AG10803 (cell line): ENCODE results near the gene MS4A4E.
"Not testable (repeated sequence)": the region's sequence is repeated elsewhere in the genome, so short reads cannot be mapped to it uniquely, and the experiment has no call there.

Experiments used
- DNase-seq: peaks from one replicate; pipeline ENCODE4 v3.0.0; 2010; ENCODE audit warnings: low read depth
- H3K4me3 ChIP-seq: 2 replicates; pipeline ENCODE4 v1.5.1; 2011; ENCODE audit warnings: mild to moderate bottlenecking, low read length, control low read depth
- TF ChIP-seq, protein P1 (sequence below): conservative IDR thresholded peaks from 2 replicates; pipeline ENCODE4 v1.5.1; 2011; ENCODE audit warnings: mild to moderate bottlenecking, low read length, control low read depth, inconsistent platforms

MS4A4E gene

DNA sequence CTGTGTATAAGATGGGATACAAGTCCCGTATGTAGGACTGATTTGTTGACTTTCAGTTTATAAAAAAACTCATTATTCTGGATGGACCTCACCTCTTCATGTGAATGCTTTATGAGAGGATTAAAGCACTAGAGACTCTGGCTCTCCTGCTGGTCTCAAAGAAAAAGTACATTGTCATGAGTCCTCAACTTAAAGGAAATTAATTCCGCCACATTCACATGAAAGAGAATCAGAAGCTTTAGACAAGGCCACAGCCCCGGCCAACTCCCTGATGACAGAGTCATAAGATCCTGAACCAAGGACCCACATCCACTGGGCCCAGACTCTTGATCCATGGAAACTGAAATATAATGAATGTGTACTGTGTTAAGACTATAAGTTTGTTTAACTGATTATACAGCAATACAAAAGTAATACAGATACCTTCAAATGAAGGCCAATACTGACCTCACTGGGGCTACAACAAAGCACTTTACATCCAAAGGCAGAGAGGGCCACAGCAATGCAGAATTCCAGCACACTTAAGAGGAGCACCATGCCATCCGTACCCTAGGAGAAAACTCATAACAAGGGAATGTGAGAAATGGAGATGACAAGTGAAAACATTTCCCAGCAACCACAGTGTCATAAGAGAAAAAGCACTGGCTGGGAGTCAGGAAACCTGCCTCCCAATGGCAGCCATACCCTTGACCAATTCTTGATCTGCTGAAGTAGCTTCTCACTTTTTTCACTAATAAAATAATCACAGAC, 34.6 kb downstream of the MS4A4E start:
- TF ChIP-seq, protein P1, sequence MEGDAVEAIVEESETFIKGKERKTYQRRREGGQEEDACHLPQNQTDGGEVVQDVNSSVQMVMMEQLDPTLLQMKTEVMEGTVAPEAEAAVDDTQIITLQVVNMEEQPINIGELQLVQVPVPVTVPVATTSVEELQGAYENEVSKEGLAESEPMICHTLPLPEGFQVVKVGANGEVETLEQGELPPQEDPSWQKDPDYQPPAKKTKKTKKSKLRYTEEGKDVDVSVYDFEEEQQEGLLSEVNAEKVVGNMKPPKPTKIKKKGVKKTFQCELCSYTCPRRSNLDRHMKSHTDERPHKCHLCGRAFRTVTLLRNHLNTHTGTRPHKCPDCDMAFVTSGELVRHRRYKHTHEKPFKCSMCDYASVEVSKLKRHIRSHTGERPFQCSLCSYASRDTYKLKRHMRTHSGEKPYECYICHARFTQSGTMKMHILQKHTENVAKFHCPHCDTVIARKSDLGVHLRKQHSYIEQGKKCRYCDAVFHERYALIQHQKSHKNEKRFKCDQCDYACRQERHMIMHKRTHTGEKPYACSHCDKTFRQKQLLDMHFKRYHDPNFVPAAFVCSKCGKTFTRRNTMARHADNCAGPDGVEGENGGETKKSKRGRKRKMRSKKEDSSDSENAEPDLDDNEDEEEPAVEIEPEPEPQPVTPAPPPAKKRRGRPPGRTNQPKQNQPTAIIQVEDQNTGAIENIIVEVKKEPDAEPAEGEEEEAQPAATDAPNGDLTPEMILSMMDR = no peak
- DNase-seq = no peak
- no peak overlapping the region for H3K4me3 ChIP-seq

DNA sequence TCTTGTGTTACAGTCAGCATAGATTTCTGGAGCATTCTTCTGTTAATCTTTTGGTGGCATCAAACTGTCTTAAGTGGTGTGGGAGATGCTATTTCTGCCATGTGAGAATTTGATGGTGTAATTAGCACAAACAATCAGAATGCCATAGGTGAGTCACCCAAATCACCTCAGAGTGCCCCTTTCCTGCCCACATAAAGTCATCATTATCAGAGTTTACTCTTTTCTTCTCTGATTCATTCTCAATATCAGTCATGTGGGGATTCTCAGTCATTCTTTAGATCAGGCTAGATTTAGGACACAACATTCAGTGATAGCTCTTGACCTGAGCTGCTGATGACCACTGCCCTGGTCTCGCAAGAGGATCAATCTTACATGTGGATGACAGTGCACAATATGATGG, 36.3 kb downstream of the MS4A4E start:
- H3K4me3 ChIP-seq = no peak overlapping the region
- DNase-seq = no peak
- TF ChIP-seq, protein P1 = no peak

DNA sequence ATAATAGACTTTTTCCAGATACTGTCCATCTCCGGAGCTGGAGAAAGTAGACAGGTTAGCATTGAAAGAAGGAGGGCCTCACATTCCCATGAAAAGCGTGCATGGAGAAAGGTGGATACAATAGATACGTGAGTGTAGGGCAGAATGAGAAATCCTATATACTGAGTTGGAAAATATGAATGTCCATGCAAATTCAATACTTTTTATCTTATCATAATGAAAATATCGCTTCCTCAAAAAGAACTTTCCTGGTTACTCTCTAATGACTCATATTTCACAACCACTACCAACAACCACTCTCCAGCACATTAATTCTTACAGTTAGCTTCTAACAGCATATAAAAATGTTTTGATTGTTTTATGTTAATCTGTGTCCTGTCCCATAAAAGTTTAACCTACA, 38.0 kb downstream of the MS4A4E start:
- TF ChIP-seq, protein P1 = no peak
- no peak overlapping the region for H3K4me3 ChIP-seq

DNA sequence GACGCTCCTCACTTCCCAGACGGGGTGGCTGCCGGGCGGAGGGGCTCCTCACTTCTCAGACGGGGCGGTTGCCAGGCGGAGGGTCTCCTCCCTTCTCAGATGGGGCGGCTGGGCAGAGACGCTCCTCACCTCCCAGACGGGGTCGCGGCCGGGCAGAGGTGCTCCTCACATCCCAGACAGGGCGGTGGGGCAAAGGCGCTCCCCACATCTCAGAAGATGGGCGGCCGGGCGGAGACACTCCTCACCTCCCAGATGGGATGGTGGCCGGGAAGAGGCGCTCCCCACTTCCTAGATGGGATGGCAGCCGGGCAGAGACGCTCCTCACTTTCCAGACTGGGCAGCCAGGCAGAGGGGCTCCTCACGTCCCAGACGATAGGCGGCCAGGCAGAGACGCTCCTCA, 41.6 kb downstream of the MS4A4E start:
- H3K4me3 ChIP-seq, DNase-seq: not testable (repeated sequence)

More for the DNA sequence above, 38.0 kb downstream of the MS4A4E start:
- no peak for DNase-seq

DNA sequence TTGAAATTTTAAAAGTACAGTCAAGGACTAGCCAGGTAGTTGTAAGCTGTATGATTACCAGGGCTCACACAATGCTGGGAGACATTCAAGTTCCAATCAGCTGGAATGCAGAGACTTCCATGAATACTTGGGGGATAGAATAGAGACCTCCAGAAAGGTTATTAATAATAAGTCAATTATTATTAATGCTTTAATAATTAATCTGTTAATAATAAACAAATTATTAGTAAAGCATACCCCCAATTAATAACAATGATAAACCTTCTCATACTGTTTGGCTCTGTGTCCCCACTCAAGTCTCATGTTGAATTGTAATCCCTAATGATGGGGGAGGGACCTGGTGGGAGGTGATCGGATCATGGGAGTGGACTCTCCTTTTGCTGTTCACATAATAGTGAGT, 45.5 kb downstream of the MS4A4E start:
- H3K4me3 ChIP-seq = no peak overlapping the region
- DNase-seq = no peak
- TF ChIP-seq, protein P1 = no peak

DNA sequence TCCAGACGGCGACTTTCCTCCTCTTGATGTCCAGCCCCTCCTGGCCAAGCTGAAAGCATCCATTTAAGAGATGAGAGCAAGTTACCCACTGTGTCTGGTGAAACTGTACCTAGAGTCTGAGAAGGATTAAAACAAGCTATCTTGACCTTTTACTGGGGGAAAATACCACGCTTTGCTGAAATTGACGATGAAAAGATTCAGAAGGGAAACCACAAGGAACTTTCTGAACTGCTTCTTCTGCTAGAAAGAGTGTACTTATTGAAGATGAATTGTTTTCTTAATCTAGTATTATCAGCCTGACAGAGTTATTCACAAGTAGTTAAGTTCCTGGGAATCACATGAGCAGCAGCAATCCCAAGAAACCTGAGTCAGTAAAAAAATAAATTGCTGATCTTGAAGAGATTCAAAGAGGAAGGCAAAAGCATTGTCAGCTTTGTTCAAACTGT, 47.0 kb downstream of the MS4A4E start:
- no peak for DNase-seq
- no peak overlapping the region for H3K4me3 ChIP-seq
- TF ChIP-seq, protein P1 = no peak

DNA sequence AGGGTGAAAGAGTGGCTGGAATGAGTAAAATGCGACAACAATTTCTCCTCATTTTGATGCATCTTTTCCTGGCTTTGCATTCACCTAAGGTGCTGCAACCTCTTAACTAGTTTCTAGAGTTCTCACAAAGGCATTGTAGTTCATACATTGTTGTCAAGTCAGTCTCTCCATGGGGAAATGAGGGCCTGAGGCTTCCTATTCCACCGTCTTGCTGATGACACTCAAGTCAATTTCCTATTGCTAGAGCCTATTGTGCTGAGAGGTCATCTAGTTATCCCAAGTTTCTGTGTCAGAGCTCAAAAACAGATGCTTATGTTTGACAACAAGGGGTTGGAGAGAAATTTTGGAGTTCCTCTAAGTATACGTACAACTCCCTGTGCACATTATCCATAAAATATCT, 48.4 kb downstream of the MS4A4E start:
- no peak for DNase-seq
- TF ChIP-seq, protein P1 = no peak
- no peak overlapping the region for H3K4me3 ChIP-seq
